Neural progenitor cell (in vitro differentiated cells): ENCODE data around the gene RAB23. TPM values are rescaled to one million over a fixed set of nuclear protein-coding genes. Genes with fewer than 3 reads are reported as not detected.

ENCODE experiments used
- DNase-seq: peaks from one replicate; pipeline ENCODE4 v3.0.0-alpha.2; 2016; ENCODE audit warnings: low spot score
- H2AFZ ChIP-seq: fragments of 200-600 bp; sonication (generic); replicated peaks from 2 replicates; pipeline ENCODE4 v1.6.1; 2016; ENCODE audit warnings: antibody characterized with exemption
- H3F3A ChIP-seq: fragments of 200-600 bp; sonication (generic); 2 replicates; pipeline ENCODE4 v1.6.1; 2016; ENCODE audit warnings: antibody characterized with exemption, low read depth
- H3K27ac ChIP-seq: fragments of 200-600 bp; sonication (generic); 2 replicates; pipeline ENCODE4 v1.5.1; 2016; ENCODE audit warnings: mild to moderate bottlenecking
- H3K27me3 ChIP-seq: fragments of 200-600 bp; sonication (generic); 2 replicates; pipeline ENCODE4 v1.6.1; 2016; ENCODE audit warnings: mild to moderate bottlenecking, moderate library complexity
- H3K36me3 ChIP-seq: fragments of 200-600 bp; sonication (generic); 2 replicates; pipeline ENCODE4 v1.5.1; 2016
- H3K4me1 ChIP-seq: fragments of 200-600 bp; sonication (generic); 2 replicates; pipeline ENCODE4 v1.6.1; 2016; ENCODE audit warnings: mixed run types
- H3K4me2 ChIP-seq: fragments of 200-600 bp; sonication (generic); 2 replicates; pipeline ENCODE4 v1.6.1; 2016
- H3K4me3 ChIP-seq: fragments of 200-600 bp; sonication (generic); 2 replicates; pipeline ENCODE4 v1.5.1; 2016
- H3K79me2 ChIP-seq: fragments of 200-600 bp; sonication (generic); 2 replicates; pipeline ENCODE4 v1.6.1; 2016; ENCODE audit warnings: low read depth
- H3K9ac ChIP-seq: fragments of 200-600 bp; sonication (generic); 2 replicates; pipeline ENCODE4 v1.6.1; 2016
- H3K9me3 ChIP-seq: fragments of 200-600 bp; sonication (generic); 2 replicates; pipeline ENCODE4 v1.5.1; 2016; ENCODE audit warnings: low read depth
- H4K20me1 ChIP-seq: fragments of 200-600 bp; sonication (generic); 2 replicates; pipeline ENCODE4 v1.6.1; 2016; ENCODE audit warnings: low read depth
- H3K27ac Mint-ChIP-seq: 3 replicates; pipeline ENCODE4 v1.8.0; 2021; ENCODE audit warnings: mixed read lengths
- H3K27me3 Mint-ChIP-seq: 2 replicates; pipeline ENCODE4 v1.8.0; 2022; ENCODE audit warnings: low read depth, mild to moderate bottlenecking, inconsistent platforms, moderate library complexity, mixed read lengths; ENCODE audit not compliant: insufficient read depth
- H3K36me3 Mint-ChIP-seq: 3 replicates; pipeline ENCODE4 v1.8.0; 2021; ENCODE audit warnings: mixed read lengths
- H3K4me1 Mint-ChIP-seq: 3 replicates; pipeline ENCODE4 v1.8.0; 2021; ENCODE audit warnings: mixed read lengths
- H3K4me3 Mint-ChIP-seq: 3 replicates; pipeline ENCODE4 v1.8.0; 2021; ENCODE audit warnings: mild to moderate bottlenecking, moderate library complexity, mixed read lengths
- H3K9me3 Mint-ChIP-seq: 3 replicates; pipeline ENCODE4 v1.8.0; 2020; ENCODE audit warnings: mixed read lengths
- EZH2 ChIP-seq: fragments of 200-600 bp; sonication (generic); IDR thresholded peaks from 2 replicates; pipeline ENCODE4 v1.6.1; 2017; ENCODE audit warnings: antibody characterized with exemption, mild to moderate bottlenecking, moderate library complexity
- EZH2phosphoT487 ChIP-seq: fragments of 200-600 bp; sonication (generic); IDR thresholded peaks from 2 replicates; pipeline ENCODE4 v1.6.1; 2017; ENCODE audit warnings: antibody characterized with exemption
- total RNA-seq: library from RNA; depleted of rRNA; stranded (reverse); fragments of >200 nt; gene quantifications from 2 replicates; pipeline ENCODE4 v1.2.3, GENCODE V29; 2015; ENCODE audit warnings: low replicate concordance
- TF ChIP-seq, protein P1 (sequence below): fragments of 200-600 bp; sonication (generic); IDR thresholded peaks from 2 replicates; pipeline ENCODE4 v1.5.1; 2017; ENCODE audit warnings: antibody characterized with exemption, mild to moderate bottlenecking

RAB23 gene
- total RNA-seq, 1 donor from 2014 or later: 43.7 TPM

DNA sequence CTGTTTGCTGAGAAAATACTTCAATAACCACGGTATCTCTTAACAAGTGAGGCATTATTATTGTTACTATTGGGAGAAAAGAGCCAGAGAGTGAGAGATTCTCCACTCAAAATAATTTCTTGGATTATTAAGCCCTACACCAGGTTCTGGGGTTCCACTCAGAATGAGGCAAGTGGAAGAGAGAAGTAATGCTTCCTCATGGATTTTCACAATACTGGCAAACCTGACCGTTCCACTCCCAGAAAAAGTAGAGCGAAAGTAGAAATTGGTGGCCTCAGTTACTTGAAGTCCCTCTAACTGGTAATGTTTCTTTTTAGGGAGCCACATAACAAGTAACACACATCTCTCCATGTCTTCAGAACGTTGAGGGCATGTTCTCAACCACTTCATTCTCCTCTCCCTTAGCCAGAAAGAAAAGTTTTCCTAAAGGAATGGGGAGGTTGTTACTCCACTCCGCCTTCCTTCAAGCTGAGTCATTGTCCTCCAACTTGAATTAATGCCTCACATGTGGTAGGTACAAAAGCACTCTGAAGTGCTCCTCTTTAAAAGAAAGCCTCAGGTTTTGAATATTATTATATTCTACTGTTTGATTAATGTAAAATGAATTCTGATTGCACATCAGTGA is 48.1 kb downstream of the RAB23 start:
- Mint-ChIP-seq H3K4me1 (peaks cover 16% of the 10 kb centered on the region), H3K27me3 (peaks cover 13% of the 10 kb centered on the region), H3K9me3 (no peaks in the 10 kb centered on the region), H3K4me3 (peak overlapping the region; percentile 88), H3K27ac (no peak overlapping the region), H3K36me3 (no peaks in the 10 kb centered on the region)
- peaks cover 12% of the 10 kb centered on the region for H4K20me1 ChIP-seq
- H2AFZ ChIP-seq: no peak overlapping the region
- no peak for TF ChIP-seq EZH2
- TF ChIP-seq, protein P1, sequence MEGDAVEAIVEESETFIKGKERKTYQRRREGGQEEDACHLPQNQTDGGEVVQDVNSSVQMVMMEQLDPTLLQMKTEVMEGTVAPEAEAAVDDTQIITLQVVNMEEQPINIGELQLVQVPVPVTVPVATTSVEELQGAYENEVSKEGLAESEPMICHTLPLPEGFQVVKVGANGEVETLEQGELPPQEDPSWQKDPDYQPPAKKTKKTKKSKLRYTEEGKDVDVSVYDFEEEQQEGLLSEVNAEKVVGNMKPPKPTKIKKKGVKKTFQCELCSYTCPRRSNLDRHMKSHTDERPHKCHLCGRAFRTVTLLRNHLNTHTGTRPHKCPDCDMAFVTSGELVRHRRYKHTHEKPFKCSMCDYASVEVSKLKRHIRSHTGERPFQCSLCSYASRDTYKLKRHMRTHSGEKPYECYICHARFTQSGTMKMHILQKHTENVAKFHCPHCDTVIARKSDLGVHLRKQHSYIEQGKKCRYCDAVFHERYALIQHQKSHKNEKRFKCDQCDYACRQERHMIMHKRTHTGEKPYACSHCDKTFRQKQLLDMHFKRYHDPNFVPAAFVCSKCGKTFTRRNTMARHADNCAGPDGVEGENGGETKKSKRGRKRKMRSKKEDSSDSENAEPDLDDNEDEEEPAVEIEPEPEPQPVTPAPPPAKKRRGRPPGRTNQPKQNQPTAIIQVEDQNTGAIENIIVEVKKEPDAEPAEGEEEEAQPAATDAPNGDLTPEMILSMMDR: no peak
- TF ChIP-seq EZH2phosphoT487: no peak
- H3K4me1 ChIP-seq: peaks cover 20% of the 10 kb centered on the region
- no peak overlapping the region for H3K9ac ChIP-seq
- peak overlapping the region; percentile 59 for H3K4me3 ChIP-seq
- peaks cover 42% of the 10 kb centered on the region for H3F3A ChIP-seq
- H3K9me3 ChIP-seq: no peaks in the 10 kb centered on the region
- H3K27ac ChIP-seq: no peak overlapping the region
- H3K36me3 ChIP-seq: peaks cover 3% of the 10 kb centered on the region
- H3K27me3 ChIP-seq: peaks cover 16% of the 10 kb centered on the region
- H3K79me2 ChIP-seq: peaks cover 15% of the 10 kb centered on the region
- peak; percentile 47 for DNase-seq
- peak overlapping the region; percentile 94 for H3K4me2 ChIP-seq

DNA sequence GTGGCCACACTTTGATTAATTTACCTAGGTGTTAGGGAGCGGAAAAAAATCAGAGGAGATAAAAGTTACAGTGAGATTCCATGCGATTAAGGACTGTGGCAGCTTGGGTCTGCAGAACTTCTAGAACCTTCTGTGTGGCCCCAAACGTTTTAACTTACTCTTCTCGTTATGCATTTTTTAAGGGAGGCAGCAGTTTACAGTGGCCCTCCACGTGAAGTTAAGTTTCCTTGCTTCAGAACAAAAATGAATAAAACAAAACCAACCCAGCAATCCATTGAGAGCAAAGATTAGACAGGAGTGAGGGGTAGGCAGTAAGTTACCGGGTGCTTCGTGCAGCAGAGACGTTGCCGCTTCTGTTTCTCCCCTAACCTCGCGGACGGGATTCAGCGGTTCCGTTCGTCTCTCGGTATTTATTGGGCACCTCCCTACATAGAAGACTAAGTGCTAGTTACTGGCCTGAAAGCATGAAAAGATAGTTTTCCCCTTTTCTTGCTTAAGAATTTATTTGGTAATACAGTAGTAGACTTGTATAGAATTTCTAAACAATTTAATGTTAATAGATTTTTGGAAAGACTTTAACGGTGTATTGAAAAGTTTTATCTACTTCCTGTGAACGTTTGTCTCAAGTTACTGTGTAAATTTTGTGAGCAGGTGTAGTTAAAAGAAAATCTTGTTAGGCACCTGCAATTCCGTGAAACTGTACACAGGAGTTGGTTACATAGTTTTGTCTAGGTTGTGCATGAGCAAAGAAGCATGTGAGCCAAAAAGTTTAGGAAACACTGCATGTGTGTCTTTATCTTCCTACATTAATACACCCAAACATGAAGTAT is 48.8 kb downstream of the RAB23 start:
- Mint-ChIP-seq H3K36me3 (peaks cover under 1% of the 10 kb centered on the region), H3K27me3 (peaks cover 13% of the 10 kb centered on the region), H3K9me3 (no peaks in the 10 kb centered on the region), H3K4me3 (peak overlapping the region; percentile 88), H3K27ac (no peak overlapping the region), H3K4me1 (peaks cover 16% of the 10 kb centered on the region)
- peak overlapping the region; percentile 94 for H3K4me2 ChIP-seq
- DNase-seq: peak; percentile 28
- H3K36me3 ChIP-seq: peaks cover 7% of the 10 kb centered on the region
- H3K27ac ChIP-seq: no peak overlapping the region
- H3F3A ChIP-seq: peaks cover 43% of the 10 kb centered on the region
- no peaks in the 10 kb centered on the region for H3K9me3 ChIP-seq
- TF ChIP-seq EZH2phosphoT487 (no peak), EZH2 (no peak)
- TF ChIP-seq, protein P1: no peak
- peak overlapping the region; percentile 70 for H2AFZ ChIP-seq
- H4K20me1 ChIP-seq: peaks cover 12% of the 10 kb centered on the region
- peaks cover 16% of the 10 kb centered on the region for H3K27me3 ChIP-seq
- peaks cover 11% of the 10 kb centered on the region for H3K79me2 ChIP-seq
- peaks cover 20% of the 10 kb centered on the region for H3K4me1 ChIP-seq
- no peak overlapping the region for H3K9ac ChIP-seq
- peak overlapping the region; percentile 59 for H3K4me3 ChIP-seq

DNA sequence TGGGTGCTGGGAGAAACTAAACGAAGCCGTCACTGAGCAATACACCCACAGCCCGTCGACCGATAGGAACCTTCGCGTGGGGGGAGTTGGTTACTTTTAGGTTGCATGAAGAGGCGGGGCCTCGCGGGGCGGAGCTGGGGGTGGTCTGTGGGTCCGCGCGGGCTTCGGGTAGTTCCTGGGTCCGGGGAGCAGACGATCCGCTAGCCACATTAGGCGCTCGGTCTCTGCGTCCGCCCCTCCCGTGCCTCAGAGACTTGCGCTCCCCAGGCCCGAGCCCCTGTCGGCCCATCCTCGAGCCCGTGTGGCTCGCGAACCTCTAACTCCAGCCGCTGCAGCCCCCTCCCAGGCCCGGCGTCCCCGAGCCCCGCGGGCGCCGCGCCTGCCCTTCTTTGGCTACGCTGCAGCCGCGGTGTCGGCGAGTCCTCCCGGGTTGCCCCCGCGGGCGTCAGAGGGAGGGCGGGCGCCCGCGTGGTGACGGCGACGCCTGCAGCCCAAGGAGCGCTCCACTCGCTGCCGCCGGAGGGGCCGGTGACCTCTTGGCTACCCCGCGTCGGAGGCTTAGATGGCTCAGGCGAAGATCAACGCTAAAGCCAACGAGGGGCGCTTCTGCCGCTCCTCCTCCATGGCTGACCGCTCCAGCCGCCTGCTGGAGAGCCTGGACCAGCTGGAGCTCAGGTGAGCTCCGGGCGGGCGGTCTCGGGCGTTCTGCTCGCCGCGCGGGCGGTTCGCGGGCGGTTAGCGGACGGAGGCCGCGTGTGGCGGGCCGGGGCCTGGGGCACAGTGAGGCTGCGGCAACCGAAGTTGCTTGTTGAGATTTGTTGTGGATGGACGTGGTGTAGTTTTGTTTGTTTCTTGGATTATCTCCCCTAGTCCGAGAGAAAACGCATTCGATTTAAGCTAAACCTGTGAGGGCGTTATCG is 49.7 kb downstream of the RAB23 start, which contains the start of gene BAG2:
Gene BAG2, plus strand, starts transcription at position 191 of the 920 bp plus-strand sequence. Its CDS starts 372 bp downstream, at position 563.
- DNase-seq: peak; percentile 92
- TF ChIP-seq, protein P1: peak; percentile 25
- peak; percentile 42 for TF ChIP-seq EZH2phosphoT487
- peak; percentile 50 for TF ChIP-seq EZH2
- H4K20me1 ChIP-seq: peaks cover 12% of the 10 kb centered on the region
- Mint-ChIP-seq H3K27me3 (peaks cover 13% of the 10 kb centered on the region), H3K4me1 (peaks cover 16% of the 10 kb centered on the region), H3K9me3 (no peaks in the 10 kb centered on the region), H3K27ac (no peak within 1 kb of the TSS), H3K36me3 (peaks cover 2% of the 10 kb centered on the region), H3K4me3 (peak within 1 kb of the TSS; percentile 88)
- H3K9ac ChIP-seq: no peak within 1 kb of the TSS
- H3K36me3 ChIP-seq: peaks cover 7% of the 10 kb centered on the region
- no peaks in the 10 kb centered on the region for H3K9me3 ChIP-seq
- H3K79me2 ChIP-seq: peaks cover 11% of the 10 kb centered on the region
- peaks cover 43% of the 10 kb centered on the region for H3F3A ChIP-seq
- H3K4me3 ChIP-seq: peak within 1 kb of the TSS; percentile 59
- peaks cover 16% of the 10 kb centered on the region for H3K27me3 ChIP-seq
- H2AFZ ChIP-seq: peak within 1 kb of the TSS; percentile 70
- no peak within 1 kb of the TSS for H3K27ac ChIP-seq
- peaks cover 20% of the 10 kb centered on the region for H3K4me1 ChIP-seq
- H3K4me2 ChIP-seq: peak within 1 kb of the TSS; percentile 94
